Activated naive CD8-positive, alpha-beta T cell treated with anti-CD3 and anti-CD28 coated beads, Interleukin-2, amount 10 ng/mL, durations not matched to agents 7 days and 5 days (primary cell): Measurements from ENCODE around the gene FZD4. TPM values are rescaled to one million over a fixed set of nuclear protein-coding genes. Genes with fewer than 3 reads are reported as not detected.

ENCODE experiments used
- ATAC-seq: fragments of 150-1000 bp; cut with Tn5 transposase; one replicate; pipeline ENCODE4 v1.10.0; 2021; ENCODE audit warnings: low read depth, moderate library complexity
- POLR2A ChIA-PET: fragments of 350-600 bp; sonication (Branson Sonifier 250); formaldehyde crosslinking; loops from one replicate; lab custom pipeline; 2021; ENCODE audit warnings: antibody characterized with exemption; lab: Charles Lee
- DNase-seq: peaks from one replicate; pipeline ENCODE4 v3.0.0; 2021
- H3K27ac Mint-ChIP-seq: one replicate; pipeline ENCODE4 v1.8.0; 2022; ENCODE audit warnings: mild to moderate bottlenecking, mixed read lengths
- H3K27me3 Mint-ChIP-seq: one replicate; pipeline ENCODE4 v1.8.0; 2022; ENCODE audit warnings: mild to moderate bottlenecking, moderate library complexity, mixed read lengths
- H3K36me3 Mint-ChIP-seq: one replicate; pipeline ENCODE4 v1.8.0; 2021; ENCODE audit warnings: mild to moderate bottlenecking, mixed read lengths
- H3K4me1 Mint-ChIP-seq: one replicate; pipeline ENCODE4 v1.8.0; 2021; ENCODE audit warnings: mixed read lengths
- H3K4me3 Mint-ChIP-seq: one replicate; pipeline ENCODE4 v1.8.0; 2022; ENCODE audit warnings: mild to moderate bottlenecking, moderate library complexity, mixed read lengths
- H3K9me3 Mint-ChIP-seq: one replicate; pipeline ENCODE4 v1.8.0; 2021; ENCODE audit warnings: mixed read lengths
- total RNA-seq, 2 experiments: library from RNA; stranded (reverse); gene quantifications; one replicate each; pipeline ENCODE4 v1.2.3, GENCODE V29; 2021

FZD4 gene
- total RNA-seq, 2 experiments from 2014 or later, result 0.11 TPM

DNA sequence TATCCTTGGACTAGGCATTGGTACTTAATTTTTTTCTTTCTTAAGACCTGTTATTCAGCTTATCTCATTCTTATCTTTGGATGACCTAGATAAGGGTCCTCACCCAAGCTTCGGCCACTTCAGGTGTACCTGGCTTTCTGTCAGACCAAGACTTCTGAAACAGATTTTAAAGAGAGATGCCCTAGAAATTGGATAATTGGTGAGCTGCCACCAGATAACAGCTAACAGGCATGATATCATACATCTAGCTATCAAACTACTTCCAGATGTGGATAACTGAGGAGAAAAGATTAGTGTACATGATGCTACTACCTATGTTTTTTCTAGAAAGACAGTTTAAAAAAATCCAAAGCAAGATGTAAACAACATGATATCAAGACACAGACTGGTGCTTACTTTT lies 52.9 kb downstream of the FZD4 start:
- DNase-seq (no peak), ATAC-seq (no peak)
- Mint-ChIP-seq H3K4me3 (no peak overlapping the region), H3K36me3 (no peaks in the 10 kb centered on the region), H3K27me3 (peaks cover 13% of the 10 kb centered on the region), H3K4me1 (no peaks in the 10 kb centered on the region), H3K9me3 (no peaks in the 10 kb centered on the region), H3K27ac (no peak overlapping the region)
- POLR2A ChIA-PET, result no interaction called here

DNA sequence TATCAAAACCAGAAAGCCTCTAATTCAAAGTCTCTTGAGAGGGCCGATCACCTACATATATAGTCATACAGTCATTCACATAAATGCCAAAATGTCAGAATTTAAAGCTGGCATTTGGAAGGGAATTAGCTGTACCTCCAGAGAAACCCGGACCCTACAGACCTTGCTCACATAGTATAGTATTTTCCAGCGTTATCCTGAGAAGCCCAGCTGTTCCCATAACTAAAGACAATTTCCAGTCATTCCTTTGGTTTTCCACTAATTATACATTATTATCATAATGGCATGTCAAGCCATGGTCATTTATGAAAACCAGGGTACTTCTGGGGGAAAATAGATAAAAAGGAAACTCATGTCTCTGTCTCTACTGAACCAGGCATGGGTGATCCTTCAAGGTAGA lies 53.6 kb downstream of the FZD4 start:
- H3K9me3 Mint-ChIP-seq, result no peaks in the 10 kb centered on the region
- POLR2A ChIA-PET, result no interaction called here
- no peaks in the 10 kb centered on the region for H3K4me1 Mint-ChIP-seq
- H3K27ac Mint-ChIP-seq, result no peak overlapping the region
- no peak overlapping the region for H3K4me3 Mint-ChIP-seq
- ATAC-seq (no peak), DNase-seq (no peak)
- no peaks in the 10 kb centered on the region for H3K36me3 Mint-ChIP-seq
- H3K27me3 Mint-ChIP-seq, result peaks cover 13% of the 10 kb centered on the region

- no peaks in the 10 kb centered on the region for H3K36me3 Mint-ChIP-seq
- no peak overlapping the region for H3K27ac Mint-ChIP-seq
- H3K27me3 Mint-ChIP-seq, result peaks cover 15% of the 10 kb centered on the region
- ATAC-seq, result no peak
- DNase-seq, result no peak
- no peaks in the 10 kb centered on the region for H3K4me1 Mint-ChIP-seq
- POLR2A ChIA-PET, result no interaction called here
- H3K9me3 Mint-ChIP-seq, result no peaks in the 10 kb centered on the region
- no peak overlapping the region for H3K4me3 Mint-ChIP-seq
Measured at GRCh38 chr11:86900162-86900561, 55.0 kb downstream of the FZD4 start.

- DNase-seq (no peak), ATAC-seq (no peak)
- H3K4me1 Mint-ChIP-seq, result no peaks in the 10 kb centered on the region
- no peaks in the 10 kb centered on the region for H3K36me3 Mint-ChIP-seq
- POLR2A ChIA-PET, result no interaction called here
- H3K4me3 Mint-ChIP-seq, result no peak overlapping the region
- peaks cover 15% of the 10 kb centered on the region for H3K27me3 Mint-ChIP-seq
- no peak overlapping the region for H3K27ac Mint-ChIP-seq
- H3K9me3 Mint-ChIP-seq, result no peaks in the 10 kb centered on the region
Measured at GRCh38 chr11:86898689-86899088, 56.5 kb downstream of the FZD4 start.

- DNase-seq (no peak), ATAC-seq (no peak)
- no peak overlapping the region for H3K4me3 Mint-ChIP-seq
- H3K4me1 Mint-ChIP-seq, result no peaks in the 10 kb centered on the region
- POLR2A ChIA-PET, result no interaction called here
- no peak overlapping the region for H3K27ac Mint-ChIP-seq
- no peaks in the 10 kb centered on the region for H3K9me3 Mint-ChIP-seq
- H3K36me3 Mint-ChIP-seq, result no peaks in the 10 kb centered on the region
- H3K27me3 Mint-ChIP-seq, result peaks cover 16% of the 10 kb centered on the region
Measured at GRCh38 chr11:86896441-86896841, 58.8 kb downstream of the FZD4 start.

Other genes starting within 250 kb of the FZD4 start
- gene PRSS23, start 154.9 kb downstream of the FZD4 start, total RNA-seq, result under 1 TPM; 0.17 to 0.28 TPM
- gene TMEM135, start 82.5 kb upstream of the FZD4 start, total RNA-seq, result 10 to 100 TPM; 29.2 to 34.5 TPM